HL-60 (cell line): Measurements from ENCODE around the gene RPS29.

ENCODE experiments used
- CTCF ChIP-seq: IDR thresholded peaks from one replicate; pipeline ENCODE4 v1.5.1; 2011; ENCODE audit warnings: low read length, control low read depth, inconsistent platforms; ENCODE audit not compliant: insufficient read depth
- GABPA ChIP-seq: IDR thresholded peaks from 2 replicates; pipeline ENCODE4 v1.6.1; 2012; ENCODE audit warnings: low read depth
- POLR2AphosphoS5 ChIP-seq: IDR thresholded peaks from 2 replicates; pipeline ENCODE4 v1.6.1; 2012; ENCODE audit warnings: low read depth
- SPI1 ChIP-seq: IDR thresholded peaks from 2 replicates; pipeline ENCODE4 v1.6.1; 2012; ENCODE audit warnings: low read depth, mild to moderate bottlenecking, borderline replicate concordance
- TF ChIP-seq, protein P1 (sequence below): IDR thresholded peaks from 2 replicates; pipeline ENCODE4 v1.6.1; 2012; ENCODE audit warnings: low read depth; ENCODE audit not compliant: insufficient replicate concordance

- TF ChIP-seq, protein P1, sequence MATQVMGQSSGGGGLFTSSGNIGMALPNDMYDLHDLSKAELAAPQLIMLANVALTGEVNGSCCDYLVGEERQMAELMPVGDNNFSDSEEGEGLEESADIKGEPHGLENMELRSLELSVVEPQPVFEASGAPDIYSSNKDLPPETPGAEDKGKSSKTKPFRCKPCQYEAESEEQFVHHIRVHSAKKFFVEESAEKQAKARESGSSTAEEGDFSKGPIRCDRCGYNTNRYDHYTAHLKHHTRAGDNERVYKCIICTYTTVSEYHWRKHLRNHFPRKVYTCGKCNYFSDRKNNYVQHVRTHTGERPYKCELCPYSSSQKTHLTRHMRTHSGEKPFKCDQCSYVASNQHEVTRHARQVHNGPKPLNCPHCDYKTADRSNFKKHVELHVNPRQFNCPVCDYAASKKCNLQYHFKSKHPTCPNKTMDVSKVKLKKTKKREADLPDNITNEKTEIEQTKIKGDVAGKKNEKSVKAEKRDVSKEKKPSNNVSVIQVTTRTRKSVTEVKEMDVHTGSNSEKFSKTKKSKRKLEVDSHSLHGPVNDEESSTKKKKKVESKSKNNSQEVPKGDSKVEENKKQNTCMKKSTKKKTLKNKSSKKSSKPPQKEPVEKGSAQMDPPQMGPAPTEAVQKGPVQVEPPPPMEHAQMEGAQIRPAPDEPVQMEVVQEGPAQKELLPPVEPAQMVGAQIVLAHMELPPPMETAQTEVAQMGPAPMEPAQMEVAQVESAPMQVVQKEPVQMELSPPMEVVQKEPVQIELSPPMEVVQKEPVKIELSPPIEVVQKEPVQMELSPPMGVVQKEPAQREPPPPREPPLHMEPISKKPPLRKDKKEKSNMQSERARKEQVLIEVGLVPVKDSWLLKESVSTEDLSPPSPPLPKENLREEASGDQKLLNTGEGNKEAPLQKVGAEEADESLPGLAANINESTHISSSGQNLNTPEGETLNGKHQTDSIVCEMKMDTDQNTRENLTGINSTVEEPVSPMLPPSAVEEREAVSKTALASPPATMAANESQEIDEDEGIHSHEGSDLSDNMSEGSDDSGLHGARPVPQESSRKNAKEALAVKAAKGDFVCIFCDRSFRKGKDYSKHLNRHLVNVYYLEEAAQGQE: no peak
- TF ChIP-seq CTCF (no peak), POLR2AphosphoS5 (no peak), GABPA (no peak), SPI1 (no peak)
Observed at GRCh38 chr14:49553892-49554291, 32.3 kb downstream of the RPS29 start.
